Chondrocyte (in vitro differentiated cells): ENCODE measurements around the gene CCDC86. TPM values are rescaled to one million over a fixed set of nuclear protein-coding genes. Genes with fewer than 3 reads are reported as not detected.
A peak's percentile ranks its signal among the peaks of the same experiment; 100 is the strongest.

Source experiments
- DNase-seq: peaks from one replicate; pipeline ENCODE4 v3.0.0; 2021; ENCODE audit warnings: mixed read lengths, low spot score
- H3K27ac Mint-ChIP-seq: one replicate; pipeline ENCODE4 v1.8.0; 2021; ENCODE audit warnings: mild to moderate bottlenecking, moderate library complexity, mixed read lengths; ENCODE audit not compliant: unreplicated experiment
- H3K27me3 Mint-ChIP-seq: 2 replicates; pipeline ENCODE4 v1.8.0; 2021; ENCODE audit warnings: low read depth, mixed read lengths
- H3K36me3 Mint-ChIP-seq: 2 replicates; pipeline ENCODE4 v1.8.0; 2021; ENCODE audit warnings: low read depth, mixed read lengths
- H3K4me1 Mint-ChIP-seq: 2 replicates; pipeline ENCODE4 v1.8.0; 2021; ENCODE audit warnings: low read depth, mild to moderate bottlenecking, mixed read lengths
- H3K4me3 Mint-ChIP-seq: one replicate; pipeline ENCODE4 v1.8.0; 2021; ENCODE audit warnings: mild to moderate bottlenecking, moderate library complexity, mixed read lengths; ENCODE audit not compliant: unreplicated experiment
- H3K9me3 Mint-ChIP-seq: 2 replicates; pipeline ENCODE4 v1.8.0; 2021; ENCODE audit warnings: low read depth, mixed read lengths
- CTCF ChIP-seq: fragments of 200-600 bp; sonication (generic); IDR thresholded peaks from 2 replicates; pipeline ENCODE4 v1.5.0; 2021; ENCODE audit warnings: antibody characterized with exemption, mild to moderate bottlenecking, moderate library complexity
- total RNA-seq: library from RNA; stranded (reverse); gene quantifications from 3 replicates; pipeline ENCODE4 v1.2.1, GENCODE V29; 2021

CCDC86 gene
- total RNA-seq, 1 donor from 2014 or later = 18.6 TPM

DNA sequence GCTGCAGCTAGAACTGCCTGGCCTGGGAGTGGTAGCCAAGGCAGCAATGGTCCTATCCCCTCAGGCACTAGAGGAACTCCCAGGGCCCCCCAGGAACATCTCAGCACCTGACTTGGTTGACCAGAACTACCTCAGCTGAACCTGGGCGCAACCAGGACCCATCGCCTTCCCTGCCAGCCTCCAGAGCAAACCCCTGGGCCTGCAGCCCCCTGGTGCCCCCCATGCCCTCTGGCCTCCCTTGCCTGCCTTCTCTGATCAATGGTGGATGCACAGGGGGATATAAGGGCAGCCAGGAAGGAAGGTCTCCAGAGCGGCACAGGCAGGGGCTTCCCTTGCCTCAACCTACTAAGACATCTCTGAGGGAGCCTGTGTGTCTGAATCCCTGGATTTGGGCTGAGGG is 43.3 kb upstream of the CCDC86 start:
- Mint-ChIP-seq H3K4me1 (no peaks in the 10 kb centered on the region), H3K36me3 (no peaks in the 10 kb centered on the region), H3K27ac (no peak overlapping the region), H3K27me3 (peaks cover 25% of the 10 kb centered on the region), H3K9me3 (no peaks in the 10 kb centered on the region), H3K4me3 (no peak overlapping the region)
- TF ChIP-seq CTCF = no peak
- DNase-seq = peak; percentile 55

GRCh38 chr11:60801194-60801593 is 40.7 kb upstream of the CCDC86 start:
- TF ChIP-seq CTCF = no peak
- no peak overlapping the region for H3K4me3 Mint-ChIP-seq

DNA sequence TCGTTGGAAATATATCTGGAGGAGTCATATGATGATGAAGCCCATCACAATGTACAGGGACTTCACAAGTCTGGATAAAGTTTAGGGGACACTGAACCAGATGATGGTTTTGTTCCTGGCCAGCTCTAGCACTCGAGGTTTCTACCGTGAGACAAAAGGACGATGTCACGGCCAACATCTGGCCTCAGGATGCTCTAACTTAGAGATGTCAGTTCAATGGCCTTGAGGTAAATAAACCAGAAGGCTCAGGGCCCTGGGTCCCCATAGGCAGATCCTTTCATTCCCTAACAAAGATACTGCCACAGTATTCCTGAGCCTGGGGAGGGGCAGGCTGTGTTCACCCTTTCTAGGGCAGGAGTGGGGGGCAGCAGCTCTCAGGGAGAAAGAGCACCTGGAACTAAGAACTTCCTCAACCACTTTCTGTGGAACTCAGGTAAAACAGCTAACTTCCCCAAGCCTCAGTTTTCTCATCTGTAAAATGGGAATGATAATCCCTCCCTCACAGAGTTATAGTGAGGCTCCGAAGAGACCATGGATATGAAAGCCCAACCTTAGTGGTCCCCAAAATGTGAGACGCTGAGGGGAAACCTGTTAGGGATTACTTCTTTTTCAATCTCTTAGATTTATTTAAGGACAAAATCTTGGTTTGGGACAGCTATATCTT is 38.5 kb upstream of the CCDC86 start:
- peaks cover 35% of the 10 kb centered on the region for H3K27me3 Mint-ChIP-seq
- no peak overlapping the region for H3K27ac Mint-ChIP-seq
- no peaks in the 10 kb centered on the region for H3K9me3 Mint-ChIP-seq
- H3K36me3 Mint-ChIP-seq = no peaks in the 10 kb centered on the region
- no peak for TF ChIP-seq CTCF
- H3K4me1 Mint-ChIP-seq = no peaks in the 10 kb centered on the region
- DNase-seq = peak; percentile 8
- no peak overlapping the region for H3K4me3 Mint-ChIP-seq

More at GRCh38 chr11:60801194-60801593, 40.7 kb upstream of the CCDC86 start:
- no peaks in the 10 kb centered on the region for H3K4me1 Mint-ChIP-seq
- no peaks in the 10 kb centered on the region for H3K36me3 Mint-ChIP-seq
- peaks cover 33% of the 10 kb centered on the region for H3K27me3 Mint-ChIP-seq
- no peaks in the 10 kb centered on the region for H3K9me3 Mint-ChIP-seq
- no peak overlapping the region for H3K27ac Mint-ChIP-seq
- DNase-seq = peak; percentile 54

DNA sequence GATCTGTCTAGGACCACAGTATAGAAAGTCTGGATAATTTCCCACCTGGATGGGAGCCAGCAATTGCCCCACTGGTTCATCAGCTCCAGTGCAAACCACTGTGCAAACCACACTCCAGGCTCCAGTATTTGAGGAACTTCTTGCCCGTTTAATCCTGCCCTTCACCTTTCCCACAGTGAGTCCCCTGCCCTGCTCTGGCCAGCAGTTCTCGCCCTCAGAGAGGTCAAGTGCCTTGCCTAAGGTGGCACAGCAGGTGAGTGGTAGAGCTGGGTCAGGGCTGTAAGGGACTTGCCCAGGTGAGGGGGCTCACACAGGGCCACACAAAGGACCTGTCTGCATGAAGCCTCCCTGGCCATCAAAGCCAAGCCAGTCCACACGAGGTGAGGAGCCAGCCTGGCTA is 32.7 kb upstream of the CCDC86 start:
- Mint-ChIP-seq H3K27me3 (peaks cover 32% of the 10 kb centered on the region), H3K27ac (no peak overlapping the region), H3K4me1 (no peaks in the 10 kb centered on the region), H3K36me3 (no peaks in the 10 kb centered on the region), H3K9me3 (no peaks in the 10 kb centered on the region), H3K4me3 (no peak overlapping the region)
- DNase-seq = peak; percentile 47
- no peak for TF ChIP-seq CTCF

DNA sequence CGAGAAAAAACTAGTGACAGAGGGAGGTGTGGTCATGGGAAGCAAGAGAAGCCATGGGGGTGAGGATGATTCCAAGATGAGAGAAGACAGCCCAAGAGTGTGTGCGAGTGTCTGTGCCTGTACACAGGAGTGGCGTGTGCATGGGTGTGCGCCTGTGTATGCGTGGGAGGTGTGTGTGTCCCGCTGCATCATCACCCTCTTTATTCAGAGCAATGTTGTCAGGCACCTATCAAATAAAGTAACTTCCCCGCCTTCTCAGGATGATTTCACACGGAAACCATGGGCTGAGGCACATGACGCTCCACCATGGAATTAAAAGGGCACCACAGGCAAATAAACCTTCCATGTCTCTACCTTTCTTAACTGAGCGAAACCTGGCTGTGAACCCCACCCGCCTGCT is 32.2 kb upstream of the CCDC86 start:
- H3K9me3 Mint-ChIP-seq = no peaks in the 10 kb centered on the region
- H3K27me3 Mint-ChIP-seq = peaks cover 32% of the 10 kb centered on the region
- no peaks in the 10 kb centered on the region for H3K36me3 Mint-ChIP-seq
- no peaks in the 10 kb centered on the region for H3K4me1 Mint-ChIP-seq
- peak; percentile 34 for DNase-seq
- no peak overlapping the region for H3K27ac Mint-ChIP-seq
- H3K4me3 Mint-ChIP-seq = no peak overlapping the region
- no peak for TF ChIP-seq CTCF
